ENCODE measurements around the gene ADAMTSL2.

Gene ADAMTSL2

GRCh38 chr9:133515615-133516255 is 18.8 kb upstream of the ADAMTSL2 start:
- TF ChIP-seq CTCF (IDR thresholded peaks at IDR 0.05; ENCODE audit: low read depth, low read length, missing control alignments), result no peak
- no peak overlapping the region for H3K4me3 ChIP-seq (replicated peaks; ENCODE audit: low read depth, low read length)
- DNase-seq (ENCODE audit: extremely low read depth, low read depth), result no peak

DNA sequence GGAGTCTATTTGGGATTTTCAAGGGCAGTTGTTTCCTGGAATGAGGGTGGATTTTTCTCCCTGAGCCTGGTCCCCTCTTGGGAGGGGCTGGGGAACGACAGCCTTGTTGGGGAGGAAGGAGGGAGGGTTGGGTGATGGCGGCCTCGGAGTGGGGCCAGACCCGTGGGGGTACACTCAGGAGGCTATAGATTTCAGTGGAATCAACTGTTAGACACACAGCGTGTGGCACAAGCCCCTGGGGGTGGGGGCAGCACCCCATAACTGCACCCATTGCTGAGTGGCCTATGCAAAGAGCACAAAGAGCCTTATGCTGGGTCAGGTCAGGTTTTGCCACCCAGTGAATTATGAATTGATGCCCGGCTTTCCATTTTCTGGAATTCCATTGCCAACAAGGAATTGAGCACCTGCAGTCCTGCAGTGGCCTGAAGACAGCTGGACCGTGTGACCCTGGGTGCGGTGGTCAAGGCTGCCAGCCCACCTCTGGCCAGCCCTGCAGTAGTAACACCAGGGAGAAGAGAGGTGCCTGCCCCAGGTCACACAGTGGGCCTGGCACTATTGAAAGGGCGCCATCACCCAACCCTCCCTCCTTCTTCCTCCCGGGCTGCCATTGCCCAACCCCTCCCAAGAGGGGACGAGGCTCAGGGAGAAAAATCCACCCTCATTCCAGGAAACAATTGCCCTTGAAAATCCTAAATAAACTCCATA is 18.1 kb upstream of the ADAMTSL2 start:
- TF ChIP-seq CTCF (IDR thresholded peaks at IDR 0.05; ENCODE audit: low read depth, low read length, missing control alignments), result no peak
- no peak for DNase-seq (ENCODE audit: extremely low read depth, low read depth)
- no peak overlapping the region for H3K4me3 ChIP-seq (replicated peaks; ENCODE audit: low read depth, low read length)

- H3K4me3 ChIP-seq (replicated peaks; ENCODE audit: low read depth, low read length), result no peak overlapping the region
- no peak for TF ChIP-seq CTCF (IDR thresholded peaks at IDR 0.05; ENCODE audit: low read depth, low read length, missing control alignments)
- DNase-seq (ENCODE audit: extremely low read depth, low read depth), result no peak
These were observed 17.5 kb upstream of the ADAMTSL2 start for GRCh38 chr9:133516961-133517350.

GRCh38 chr9:133517711-133518110 is 16.8 kb upstream of the ADAMTSL2 start:
- no peak for DNase-seq (ENCODE audit: extremely low read depth, low read depth)
- H3K4me3 ChIP-seq (replicated peaks; ENCODE audit: low read depth, low read length), result no peak overlapping the region
- no peak for TF ChIP-seq CTCF (IDR thresholded peaks at IDR 0.05; ENCODE audit: low read depth, low read length, missing control alignments)

DNA sequence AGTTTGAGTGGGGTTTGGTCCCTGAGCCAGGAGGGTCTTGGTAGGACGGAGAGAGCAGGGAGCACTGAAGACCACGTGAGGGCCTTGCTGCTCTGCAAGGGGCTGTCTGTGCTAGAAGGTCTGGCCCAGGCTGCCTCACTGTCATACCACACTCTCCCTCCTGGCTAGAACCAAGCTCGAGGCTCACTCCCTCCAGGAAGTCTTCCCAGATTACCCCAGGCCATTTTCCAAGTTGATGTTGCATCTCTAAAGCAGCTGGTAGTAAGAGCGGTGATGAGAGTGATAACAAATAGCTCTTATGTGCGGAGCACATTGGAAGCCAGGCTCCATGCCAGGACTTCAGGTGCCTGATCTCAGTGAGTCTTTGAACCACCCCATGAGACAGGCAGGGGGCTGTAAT is 16.3 kb upstream of the ADAMTSL2 start:
- no peak for TF ChIP-seq CTCF (IDR thresholded peaks at IDR 0.05; ENCODE audit: low read depth, low read length, missing control alignments)
- H3K4me3 ChIP-seq (replicated peaks; ENCODE audit: low read depth, low read length), result no peak overlapping the region
- DNase-seq (ENCODE audit: extremely low read depth, low read depth), result no peak

GRCh38 chr9:133518706-133519449 is 15.6 kb upstream of the ADAMTSL2 start:
- DNase-seq (ENCODE audit: extremely low read depth, low read depth), result no peak
- H3K4me3 ChIP-seq (replicated peaks; ENCODE audit: low read depth, low read length), result no peak overlapping the region
- TF ChIP-seq CTCF (IDR thresholded peaks at IDR 0.05; ENCODE audit: low read depth, low read length, missing control alignments), result no peak

Measured in HFF-Myc (cell line).